H1 (cell line): ENCODE data around the gene TEAD1. TPM values are rescaled to one million over a fixed set of nuclear protein-coding genes. Genes with fewer than 3 reads are reported as not detected.

ENCODE experiments used
- CTCF ChIA-PET: fragments of 300-600 bp; sonication (Branson Sonifier 250); formaldehyde crosslinking; loops from one replicate; lab custom pipeline; 2021; ENCODE audit not compliant: partially characterized antibody; lab: Charles Lee
- POLR2A ChIA-PET: fragments of 300-600 bp; sonication (Branson Sonifier 250); formaldehyde crosslinking; loops from one replicate; lab custom pipeline; 2021; ENCODE audit warnings: inconsistent platforms; ENCODE audit not compliant: partially characterized antibody; lab: Charles Lee
- DNase-seq, 2 experiments: peaks; one replicate each; pipeline versions ENCODE4 v3.0.0 to v3.0.0-alpha.2; 2010 to 2022; ENCODE audit warnings: low spot score in 2 of 2, low read depth in 1 of 2, mixed read lengths in 1 of 2
- FAIRE-seq: peaks from 2 replicates; lab custom pipeline; 2011; peaks lifted over from hg19 to GRCh38; lab: Jason Lieb, UNC
- H2AFZ ChIP-seq: 2 replicates; pipeline ENCODE4 v1.8.1; 2012; ENCODE audit warnings: low read length, inconsistent platforms
- H2AK5ac ChIP-seq: 2 replicates; pipeline ENCODE4 v1.6.1; 2013; ENCODE audit warnings: low read depth, low read length
- H2BK120ac ChIP-seq: replicated peaks from 2 replicates; pipeline ENCODE3; 2013; ENCODE audit warnings: low read depth, low read length, inconsistent platforms
- H2BK12ac ChIP-seq: 2 replicates; pipeline ENCODE4 v1.6.1; 2013; ENCODE audit warnings: low read depth, low read length
- H2BK15ac ChIP-seq: 2 replicates; pipeline ENCODE4 v1.6.1; 2013; ENCODE audit warnings: low read length
- H2BK20ac ChIP-seq: 2 replicates; pipeline ENCODE4 v1.6.1; 2013; ENCODE audit warnings: low read length
- H2BK5ac ChIP-seq: 2 replicates; pipeline ENCODE4 v1.6.1; 2013; ENCODE audit warnings: low read depth, low read length
- H3K14ac ChIP-seq: 2 replicates; pipeline ENCODE4 v1.6.1; 2013; ENCODE audit warnings: inconsistent platforms; ENCODE audit not compliant: insufficient read length
- H3K18ac ChIP-seq: 2 replicates; pipeline ENCODE4 v1.6.1; 2013; ENCODE audit warnings: low read length; ENCODE audit errors: extremely low read depth
- H3K23ac ChIP-seq: 2 replicates; pipeline ENCODE4 v1.6.1; 2013; ENCODE audit warnings: inconsistent platforms; ENCODE audit not compliant: insufficient read length
- H3K23me2 ChIP-seq: 2 replicates; pipeline ENCODE4 v1.6.1; 2013; ENCODE audit warnings: low read depth, low read length
- H3K27ac ChIP-seq: 2 replicates; pipeline ENCODE4 v1.6.1; 2011; ENCODE audit warnings: low read depth, low read length, inconsistent platforms
- H3K27me3 ChIP-seq, 4 experiments: replicated peaks in 1 of 4; 1 replicate in 1 of 4; 2 replicates in 3 of 4; pipeline versions ENCODE4 v1.6.1 to v1.8.1; 2011 to 2013; ENCODE audit warnings: low read length in 3 of 4, mild to moderate bottlenecking in 3 of 4, inconsistent platforms in 2 of 4, mixed read lengths in 2 of 4, moderate library complexity in 1 of 4; ENCODE audit not compliant: control insufficient read depth in 3 of 4, insufficient read depth in 3 of 4; ENCODE audit errors: extremely low read depth in 1 of 4
- H3K36me3 ChIP-seq, 4 experiments: 2 replicates each; pipeline versions ENCODE4 v1.6.1 to v1.8.1; 2011 to 2013; ENCODE audit warnings: mild to moderate bottlenecking in 4 of 4, low read length in 3 of 4, moderate library complexity in 2 of 4, control low read depth in 1 of 4, inconsistent platforms in 1 of 4; ENCODE audit not compliant: insufficient read depth in 4 of 4, control insufficient read depth in 2 of 4
- H3K4ac ChIP-seq: replicated peaks from 2 replicates; pipeline ENCODE3; 2013; ENCODE audit warnings: low read length, low read depth, mixed read lengths, inconsistent platforms; ENCODE audit not compliant: insufficient read length
- H3K4me1 ChIP-seq, 4 experiments: replicated peaks in 1 of 4; 1 replicate in 1 of 4; 2 replicates in 3 of 4; pipeline versions ENCODE4 v1.6.1 to v1.8.1; 2011 to 2013; ENCODE audit warnings: low read length in 3 of 4, inconsistent platforms in 2 of 4, mixed read lengths in 1 of 4; ENCODE audit not compliant: insufficient read depth in 4 of 4, control insufficient read depth in 3 of 4
- H3K4me2 ChIP-seq, 2 experiments: 2 replicates each; pipeline versions ENCODE4 v1.6.1 to v1.8.1; 2011 to 2013; ENCODE audit warnings: low read depth in 2 of 2, low read length in 2 of 2, control low read depth in 1 of 2, inconsistent platforms in 1 of 2, mild to moderate bottlenecking in 1 of 2; ENCODE audit not compliant: insufficient read depth in 1 of 2
- H3K4me3 ChIP-seq, 4 experiments: fragments of 200-600, 300-600 bp in 1 of 4; sonication (generic), shearing (Covaris generic), sonication (Bioruptor Twin) in 1 of 4; 2 replicates each; pipeline versions ENCODE4 v1.5.1 to v1.8.1; 2011 to 2016; ENCODE audit warnings: low read length in 4 of 4, low read depth in 3 of 4, control low read depth in 2 of 4, inconsistent platforms in 2 of 4, mild to moderate bottlenecking in 2 of 4, mixed read lengths in 1 of 4, moderate library complexity in 1 of 4; ENCODE audit not compliant: insufficient read depth in 2 of 4; ENCODE audit errors: extremely low read depth in 1 of 4
- H3K56ac ChIP-seq: replicated peaks from 2 replicates; pipeline ENCODE3; 2013; ENCODE audit warnings: low read depth, mild to moderate bottlenecking, mixed read lengths, low read length, inconsistent platforms; ENCODE audit not compliant: insufficient read length
- H3K79me1 ChIP-seq: 2 replicates; pipeline ENCODE4 v1.6.1; 2013; ENCODE audit warnings: low read depth, low read length, control low read depth
- H3K79me2 ChIP-seq, 2 experiments: 2 replicates each; pipeline versions ENCODE4 v1.6.1 to v1.8.1; 2012 to 2013; ENCODE audit warnings: low read length in 2 of 2, mild to moderate bottlenecking in 2 of 2, inconsistent platforms in 1 of 2; ENCODE audit not compliant: insufficient read depth in 2 of 2, control insufficient read depth in 1 of 2
- H3K9ac ChIP-seq, 4 experiments: replicated peaks in 1 of 4; 1 replicate in 1 of 4; 2 replicates in 3 of 4; pipeline versions ENCODE4 v1.6.1 to v1.8.1; 2011 to 2013; ENCODE audit warnings: low read depth in 3 of 4, low read length in 3 of 4, control low read depth in 2 of 4, mild to moderate bottlenecking in 2 of 4, moderate library complexity in 2 of 4, inconsistent platforms in 1 of 4; ENCODE audit errors: extremely low read depth in 1 of 4
- H3K9me3 ChIP-seq, 2 experiments: 2 replicates each; pipeline versions ENCODE4 v1.6.1 to v1.8.1; 2012 to 2013; ENCODE audit warnings: mild to moderate bottlenecking in 2 of 2, moderate library complexity in 2 of 2, control low read depth in 1 of 2, inconsistent platforms in 1 of 2, low read depth in 1 of 2, low read length in 1 of 2, mixed read lengths in 1 of 2; ENCODE audit not compliant: insufficient read depth in 2 of 2
- H4K20me1 ChIP-seq, 2 experiments: replicated peaks in 1 of 2; 2 replicates each; pipeline versions ENCODE3 to v1.8.1; 2011 to 2013; ENCODE audit warnings: inconsistent platforms in 2 of 2, low read length in 2 of 2, mild to moderate bottlenecking in 1 of 2; ENCODE audit not compliant: insufficient read depth in 2 of 2, control insufficient read depth in 1 of 2
- H4K5ac ChIP-seq: 2 replicates; pipeline ENCODE4 v1.6.1; 2013; ENCODE audit warnings: low read length, low read depth, mixed read lengths, inconsistent platforms; ENCODE audit not compliant: insufficient read length
- H4K8ac ChIP-seq: 2 replicates; pipeline ENCODE4 v1.8.0; 2013; ENCODE audit warnings: mild to moderate bottlenecking, moderate library complexity, low read length, inconsistent platforms; ENCODE audit not compliant: insufficient read depth; ENCODE audit errors: extremely low read depth
- H4K91ac ChIP-seq: replicated peaks from 2 replicates; pipeline ENCODE3; 2013; ENCODE audit warnings: low read length, mixed read lengths, inconsistent platforms; ENCODE audit not compliant: insufficient read length
- EGR1 ChIP-seq: IDR thresholded peaks from 2 replicates; pipeline ENCODE4 v1.6.1; 2011; ENCODE audit warnings: low read depth, low read length, borderline replicate concordance
- HDAC6 ChIP-seq: IDR thresholded peaks from one replicate; pipeline ENCODE4 v1.7.1; 2012; ENCODE audit warnings: low read depth, mild to moderate bottlenecking, inconsistent platforms, low read length, moderate library complexity
- MAFK ChIP-seq: IDR thresholded peaks from 2 replicates; pipeline ENCODE4 v1.6.1; 2012; ENCODE audit warnings: low read depth, mild to moderate bottlenecking, improper control_type of control experiment, low read length
- NANOG ChIP-seq: IDR thresholded peaks from 2 replicates; pipeline ENCODE4 v1.6.1; 2011; ENCODE audit warnings: low read length, low read depth, mild to moderate bottlenecking, inconsistent platforms; ENCODE audit not compliant: insufficient read depth, poor library complexity, severe bottlenecking
- RAD21 ChIP-seq, 2 experiments: IDR thresholded peaks in 1 of 2; conservative IDR thresholded peaks in 1 of 2; 2 replicates each; pipeline ENCODE4 v1.6.1; 2011; ENCODE audit warnings: low read depth in 2 of 2, low read length in 2 of 2, improper control_type of control experiment in 1 of 2, inconsistent platforms in 1 of 2, mild to moderate bottlenecking in 1 of 2, moderate library complexity in 1 of 2
- SUZ12 ChIP-seq: fragments of 200-600 bp; sonication (generic); IDR thresholded peaks from 2 replicates; pipeline ENCODE4 v1.6.1; 2012; ENCODE audit warnings: mild to moderate bottlenecking, inconsistent platforms, low read length, moderate library complexity, mixed read lengths
- TCF12 ChIP-seq: IDR thresholded peaks from 2 replicates; pipeline ENCODE4 v1.6.1; 2011; ENCODE audit warnings: low read depth, mild to moderate bottlenecking, low read length
- WGBS, 2 experiments: shearing (Covaris generic) in 1 of 2; methylation state at CpG; one replicate each; pipeline versions ENCODE4 v1.1.6 to v1.1.7; 2013 to 2015; ENCODE audit warnings: low lambda C conversion rate in 2 of 2, mixed read lengths in 2 of 2, inconsistent platforms in 1 of 2, low coverage in 1 of 2, missing lambda C conversion rate in 1 of 2; ENCODE audit not compliant: insufficient replicate concordance in 2 of 2, insufficient coverage in 1 of 2, insufficient read length in 1 of 2; ENCODE audit errors: extremely low coverage in 1 of 2, missing lambda C conversion rate in 1 of 2; 5-methylcytosine and 5-hydroxymethylcytosine counted together
- polyA plus RNA-seq, 7 experiments: library from polyadenylated mRNA; depleted of rRNA in 3 of 7; stranded (reverse) in 5 of 7; unstranded in 2 of 7; fragments of >200 nt in 5 of 7; fragments of 200-250 nt in 2 of 7; gene quantifications; 1 replicate in 5 of 7; 2 replicates in 1 of 7; 4 replicates in 1 of 7; pipeline versions ENCODE4 v1.2.1 to v1.2.3, GENCODE V29; 2011 to 2013; ENCODE audit warnings: missing spikeins in 2 of 7, mixed read lengths in 2 of 7
- total RNA-seq: library from RNA; stranded (reverse); fragmentation: NEBNext Ultra II Directional; extraction: Animal tissue kit (Norgen Biotek cat#: 25700); gene quantifications from 2 replicates; pipeline ENCODE4 v1.2.1, GENCODE V29; 2021
- TF ChIP-seq, protein P1 (sequence below), 3 experiments: IDR thresholded peaks; 1 replicate in 2 of 3; 2 replicates in 1 of 3; pipeline versions ENCODE4 v1.5.1 to v1.6.1; 2011; ENCODE audit warnings: low read length in 3 of 3, mild to moderate bottlenecking in 3 of 3, inconsistent platforms in 2 of 3, low read depth in 1 of 3, moderate library complexity in 1 of 3; ENCODE audit not compliant: insufficient read depth in 1 of 3; ENCODE audit errors: control extremely low read depth in 1 of 3

TEAD1 gene
- total and polyA plus RNA-seq, 2 of the 8 experiments (the other 6 are each of a cell fraction or from before 2014, with no cell fraction given) = 15.6 to 67.4 TPM

DNA sequence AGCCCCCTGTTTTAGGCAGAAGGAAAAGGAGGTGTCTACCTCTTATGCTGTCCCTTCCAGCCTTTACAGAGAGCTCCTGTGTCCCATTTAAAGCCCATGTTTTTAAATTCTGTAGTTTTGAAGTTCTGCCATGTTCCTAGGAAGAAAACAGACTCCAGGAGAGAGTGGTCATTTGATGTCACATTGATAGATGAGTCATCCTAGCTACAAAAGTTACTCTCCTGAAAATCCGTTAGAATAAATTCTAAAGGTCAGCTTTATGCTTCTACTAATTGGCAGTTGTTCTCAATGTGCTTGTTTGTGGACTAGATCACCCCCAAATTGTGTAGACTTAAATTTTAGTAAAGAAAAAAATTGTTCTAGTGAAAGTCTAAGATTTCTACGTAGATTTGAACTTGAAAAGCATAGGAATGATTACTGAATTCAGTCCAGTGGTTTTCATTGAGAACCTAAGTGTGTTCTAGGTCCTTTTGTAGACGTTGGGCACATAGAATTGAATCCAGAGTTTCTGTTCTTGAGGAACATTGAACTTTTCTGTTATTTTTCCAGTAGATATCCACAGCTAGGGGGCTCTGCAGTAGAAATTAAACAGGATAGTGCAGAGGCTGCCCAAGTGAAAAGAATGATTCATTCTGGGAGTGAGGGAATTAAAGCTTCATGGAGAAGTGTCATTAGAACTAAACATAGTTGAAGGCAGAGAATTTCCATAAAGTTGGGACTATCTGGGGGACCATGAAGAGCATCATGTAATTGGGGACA is 194.3 kb downstream of the TEAD1 start:
- no peak overlapping the region; the same call in 1 of the 2 replicates for H2BK15ac ChIP-seq
- no peak overlapping the region for H3K18ac ChIP-seq
- no peak for DNase-seq
- H3K27me3 ChIP-seq = no peaks in the 10 kb centered on the region
- H2AFZ ChIP-seq = no peak overlapping the region
- ChIA-PET CTCF (interaction anchor here (0.6 to 10.8 kb wide), 23 partner anchors 7 to 492 kb away, joined by 3 to 88 read pairs (median 4); no protein-coding TSS in a partner anchor), POLR2A (interaction anchor here (0.9 to 1.7 kb wide), 3 partner anchors 9 to 195 kb away, joined by 3 to 6 read pairs (median 3); partner anchors contain the start of gene TEAD1)
- no peak overlapping the region for H4K91ac ChIP-seq
- no peak overlapping the region for H4K8ac ChIP-seq
- H3K56ac ChIP-seq = no peak overlapping the region
- H3K4ac ChIP-seq = no peak overlapping the region
- H3K79me1 ChIP-seq = no peaks in the 10 kb centered on the region
- no peak overlapping the region for H2BK20ac ChIP-seq
- no peaks in the 10 kb centered on the region for H3K9me3 ChIP-seq
- no peak for FAIRE-seq
- H3K4me2 ChIP-seq = no peak overlapping the region
- no peak overlapping the region for H3K27ac ChIP-seq
- H2BK12ac ChIP-seq = no peak overlapping the region; the same call in 1 of the 2 replicates
- H2BK120ac ChIP-seq = no peak overlapping the region
- no peak overlapping the region for H3K4me3 ChIP-seq
- no peak overlapping the region for H2AK5ac ChIP-seq
- H3K23ac ChIP-seq = no peak overlapping the region
- no peaks in the 10 kb centered on the region for H4K20me1 ChIP-seq
- peaks cover 3% of the 10 kb centered on the region for H3K23me2 ChIP-seq
- 0 out of 2 replicates have a peak overlapping the region, but pooled peaks have one; percentile 53 for H2BK5ac ChIP-seq
- peaks cover 0 to 11% of the 10 kb centered on the region in 2 experiments; a peak in 1 of 4 replicates for H3K79me2 ChIP-seq
- H3K14ac ChIP-seq = no peak overlapping the region
- H4K5ac ChIP-seq = no peak overlapping the region
- no peak overlapping the region for H3K9ac ChIP-seq
- no peaks in the 10 kb centered on the region for H3K36me3 ChIP-seq
- H3K4me1 ChIP-seq = peaks cover 5 to 20% (median 17%) of the 10 kb centered on the region in 4 experiments
- WGBS, 2 experiments = 65% methylated on average over 3 of the region's 3 CpGs; no CpG with 5 or more reads in 1 of the 2 experiments
- TF ChIP-seq RAD21 (IDR thresholded peaks at IDR 0.05 in 1 of 2, conservative IDR thresholded peaks at IDR 0.05 in 1 of 2; ENCODE audit: low read depth in 2 of 2, low read length in 2 of 2) = peak in 1 of 2 experiments; percentile 20; a peak in 2 of 4 replicates
- no peak for TF ChIP-seq HDAC6
- no peak for TF ChIP-seq TCF12
- TF ChIP-seq, protein P1, sequence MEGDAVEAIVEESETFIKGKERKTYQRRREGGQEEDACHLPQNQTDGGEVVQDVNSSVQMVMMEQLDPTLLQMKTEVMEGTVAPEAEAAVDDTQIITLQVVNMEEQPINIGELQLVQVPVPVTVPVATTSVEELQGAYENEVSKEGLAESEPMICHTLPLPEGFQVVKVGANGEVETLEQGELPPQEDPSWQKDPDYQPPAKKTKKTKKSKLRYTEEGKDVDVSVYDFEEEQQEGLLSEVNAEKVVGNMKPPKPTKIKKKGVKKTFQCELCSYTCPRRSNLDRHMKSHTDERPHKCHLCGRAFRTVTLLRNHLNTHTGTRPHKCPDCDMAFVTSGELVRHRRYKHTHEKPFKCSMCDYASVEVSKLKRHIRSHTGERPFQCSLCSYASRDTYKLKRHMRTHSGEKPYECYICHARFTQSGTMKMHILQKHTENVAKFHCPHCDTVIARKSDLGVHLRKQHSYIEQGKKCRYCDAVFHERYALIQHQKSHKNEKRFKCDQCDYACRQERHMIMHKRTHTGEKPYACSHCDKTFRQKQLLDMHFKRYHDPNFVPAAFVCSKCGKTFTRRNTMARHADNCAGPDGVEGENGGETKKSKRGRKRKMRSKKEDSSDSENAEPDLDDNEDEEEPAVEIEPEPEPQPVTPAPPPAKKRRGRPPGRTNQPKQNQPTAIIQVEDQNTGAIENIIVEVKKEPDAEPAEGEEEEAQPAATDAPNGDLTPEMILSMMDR (IDR thresholded peaks at IDR 0.05; ENCODE audit: control extremely low read depth in 1 of 3, insufficient read depth in 1 of 3, low read depth in 1 of 3, low read length in 3 of 3) = peak in 1 of 3 experiments; percentile 24; a peak in 1 of 4 replicates
- no peak for TF ChIP-seq SUZ12
- no peak for TF ChIP-seq NANOG
- no peak for TF ChIP-seq MAFK
- no peak for TF ChIP-seq EGR1
